Smooth muscle cell (in vitro differentiated cells): ENCODE data around the gene SMARCD2. TPM values are rescaled to one million over a fixed set of nuclear protein-coding genes. Genes with fewer than 3 reads are reported as not detected.
"Not testable (repeated sequence)": the region's sequence is repeated elsewhere in the genome, so short reads cannot be mapped to it uniquely, and the experiment has no call there.

Experiments
- DNase-seq: peaks from one replicate; lab custom pipeline; 2025; ENCODE audit not compliant: unreplicated experiment; lab: John Stamatoyannopoulos, UW
- H2AFZ ChIP-seq: fragments of 200-600 bp; sonication (generic); 2 replicates; pipeline ENCODE4 v1.6.0; 2016; ENCODE audit warnings: antibody characterized with exemption, low read depth, mild to moderate bottlenecking
- H3F3A ChIP-seq: fragments of 200-600 bp; sonication (generic); 2 replicates; pipeline ENCODE4 v1.6.0; 2017; ENCODE audit warnings: antibody characterized with exemption, low read depth
- H3K27ac ChIP-seq: fragments of 200-600 bp; sonication (generic); 2 replicates; pipeline ENCODE4 v1.5.1; 2016; ENCODE audit warnings: low read depth, mild to moderate bottlenecking
- H3K27me3 ChIP-seq: fragments of 200-600 bp; sonication (generic); 2 replicates; pipeline ENCODE4 v1.6.1; 2016; ENCODE audit warnings: low read depth, mild to moderate bottlenecking
- H3K36me3 ChIP-seq: fragments of 200-600 bp; sonication (generic); 2 replicates; pipeline ENCODE4 v1.5.1; 2016; ENCODE audit warnings: low read depth
- H3K4me1 ChIP-seq: fragments of 200-600 bp; sonication (generic); 2 replicates; pipeline ENCODE4 v1.5.1; 2016; ENCODE audit warnings: low read depth
- H3K4me2 ChIP-seq: fragments of 200-600 bp; sonication (generic); 2 replicates; pipeline ENCODE4 v1.6.0; 2016; ENCODE audit warnings: mild to moderate bottlenecking
- H3K4me3 ChIP-seq: fragments of 200-600 bp; sonication (generic); 2 replicates; pipeline ENCODE4 v1.5.1; 2016; ENCODE audit warnings: mild to moderate bottlenecking
- H3K79me2 ChIP-seq: fragments of 200-600 bp; sonication (generic); 2 replicates; pipeline ENCODE4 v1.6.0; 2016; ENCODE audit warnings: low read depth, mild to moderate bottlenecking
- H3K9ac ChIP-seq: fragments of 200-600 bp; sonication (generic); 2 replicates; pipeline ENCODE4 v1.6.0; 2016; ENCODE audit warnings: low read depth
- H3K9me3 ChIP-seq: fragments of 200-600 bp; sonication (generic); replicated peaks from 2 replicates; pipeline ENCODE4 v1.5.1; 2016; ENCODE audit warnings: low read depth
- H4K20me1 ChIP-seq: fragments of 200-600 bp; sonication (generic); 2 replicates; pipeline ENCODE4 v1.6.0; 2016; ENCODE audit warnings: low read depth
- CTCF ChIP-seq: fragments of 200-600 bp; sonication (generic); IDR thresholded peaks from 2 replicates; pipeline ENCODE4 v1.5.1; 2017; ENCODE audit warnings: borderline replicate concordance, mild to moderate bottlenecking, antibody characterized with exemption; ENCODE audit not compliant: insufficient read depth, poor library complexity, severe bottlenecking
- WGBS: methylation state at CpG from one replicate; pipeline ENCODE4 v1.1.7; 2016; ENCODE audit warnings: low lambda C conversion rate; 5-methylcytosine and 5-hydroxymethylcytosine counted together
- polyA plus RNA-seq: library from polyadenylated mRNA; unstranded; fragments of >200 nt; fragmentation: Nextera tagmentation; extraction: Ambion mirVana; gene quantifications from 2 replicates; pipeline ENCODE4 v1.2.1, GENCODE V29; 2016
- total RNA-seq: library from RNA; depleted of rRNA; stranded (reverse); fragments of >200 nt; gene quantifications from 2 replicates; pipeline ENCODE4 v1.2.3, GENCODE V29; 2014

SMARCD2 gene
- total and polyA plus RNA-seq, 2 experiments from 2014 or later = 41.9 to 43.7 TPM

GRCh38 chr17:63871646-63872365, 29.3 kb upstream of the SMARCD2 start:
- not testable (repeated sequence) for H3K27ac ChIP-seq, H3K79me2 ChIP-seq, H3K4me1 ChIP-seq, H3K36me3 ChIP-seq, H3K9ac ChIP-seq, DNase-seq, H3K4me3 ChIP-seq, H3F3A ChIP-seq, H2AFZ ChIP-seq, H3K9me3 ChIP-seq, H3K4me2 ChIP-seq, H4K20me1 ChIP-seq, H3K27me3 ChIP-seq
- WGBS = 95% methylated on average over 15 of the region's 15 CpGs

- WGBS = 84% methylated on average over 4 of the region's 4 CpGs
- not testable (repeated sequence) for H3K4me3 ChIP-seq, H3K27ac ChIP-seq, H3K4me1 ChIP-seq, H4K20me1 ChIP-seq, H3K79me2 ChIP-seq, H3K27me3 ChIP-seq, DNase-seq, H3K4me2 ChIP-seq, H3K9ac ChIP-seq, H3F3A ChIP-seq, H2AFZ ChIP-seq, H3K9me3 ChIP-seq, H3K36me3 ChIP-seq
Measured at GRCh38 chr17:63870292-63870665, 27.8 kb upstream of the SMARCD2 start.

- H3K4me3 ChIP-seq, H3K36me3 ChIP-seq, DNase-seq, H3F3A ChIP-seq, H3K27me3 ChIP-seq, H3K79me2 ChIP-seq, H3K9me3 ChIP-seq, H3K27ac ChIP-seq, H3K9ac ChIP-seq, H3K4me1 ChIP-seq, H3K4me2 ChIP-seq, H2AFZ ChIP-seq, H4K20me1 ChIP-seq: not testable (repeated sequence)
- TF ChIP-seq CTCF = peak; percentile 29
- 39% methylated on average over 9 of the region's 9 CpGs for WGBS
Measured at GRCh38 chr17:63869491-63870291, 27.2 kb upstream of the SMARCD2 start.

GRCh38 chr17:63866625-63867024, 24.1 kb upstream of the SMARCD2 start:
- H3F3A ChIP-seq, DNase-seq, H3K27ac ChIP-seq, H3K4me1 ChIP-seq, H2AFZ ChIP-seq, H3K4me2 ChIP-seq, H3K9me3 ChIP-seq, H3K79me2 ChIP-seq, H3K4me3 ChIP-seq, H3K9ac ChIP-seq, H3K27me3 ChIP-seq, H4K20me1 ChIP-seq, H3K36me3 ChIP-seq: not testable (repeated sequence)
- WGBS = 75% methylated on average over 5 of the region's 7 CpGs

- peaks cover 4% of the 10 kb centered on the region for H3K27me3 ChIP-seq
- H3K27ac ChIP-seq = no peak overlapping the region
- WGBS = 75% methylated on average over 3 of the region's 3 CpGs
- no peaks in the 10 kb centered on the region for H3K36me3 ChIP-seq
- H3K4me1 ChIP-seq = no peaks in the 10 kb centered on the region
- no peak overlapping the region for H3K4me2 ChIP-seq
- H3K9ac ChIP-seq = no peak overlapping the region
- H3F3A ChIP-seq = no peaks in the 10 kb centered on the region
- no peak overlapping the region for H2AFZ ChIP-seq
- no peaks in the 10 kb centered on the region for H3K79me2 ChIP-seq
- no peaks in the 10 kb centered on the region for H3K9me3 ChIP-seq
- DNase-seq = no peak
- no peak overlapping the region for H3K4me3 ChIP-seq
- no peaks in the 10 kb centered on the region for H4K20me1 ChIP-seq
- no peak for TF ChIP-seq CTCF
Measured at GRCh38 chr17:63859257-63859656, 16.8 kb upstream of the SMARCD2 start.

GRCh38 chr17:63856425-63856824, 13.9 kb upstream of the SMARCD2 start:
- H3K27me3 ChIP-seq, H3K4me3 ChIP-seq, H3K27ac ChIP-seq, H3K9me3 ChIP-seq, DNase-seq, H3K79me2 ChIP-seq, H3K36me3 ChIP-seq, H3K4me1 ChIP-seq, H3K9ac ChIP-seq, H4K20me1 ChIP-seq, H2AFZ ChIP-seq, H3K4me2 ChIP-seq, H3F3A ChIP-seq: not testable (repeated sequence)
- WGBS = 96% methylated on average over 8 of the region's 8 CpGs
